NCI-H2029 treated with DMSO at 0.1 percent for 48 hours (cell line): Measurements from ENCODE around the gene GFAP.
"Not testable (repeated sequence)": the region's sequence is repeated elsewhere in the genome, so short reads cannot be mapped to it uniquely, and the experiment has no call there.

Experiments used
- DNase-seq: peaks from one replicate; lab custom pipeline; 2025; lab: John Stamatoyannopoulos, UW

GFAP gene

GRCh38 chr17:44915321-44915726, at the start of gene GFAP:
TSS of gene GFAP (minus strand) at chr17:44915500. CDS start at chr17:44915486, 14 bp downstream.
- DNase-seq = no peak

GRCh38 chr17:44961921-44962350, 46.6 kb upstream of the GFAP start:
- no peak for DNase-seq

- no peak for DNase-seq
These were observed 45.4 kb upstream of the GFAP start for GRCh38 chr17:44960691-44961090.

- DNase-seq = no peak
These were observed 44.7 kb upstream of the GFAP start for GRCh38 chr17:44959821-44960531.

GRCh38 chr17:44956998-44957981, 42.0 kb upstream of the GFAP start:
- no peak for DNase-seq

GRCh38 chr17:44955674-44956425, 40.5 kb upstream of the GFAP start:
- DNase-seq = no peak

GRCh38 chr17:44952946-44953475, 37.7 kb upstream of the GFAP start:
- no peak for DNase-seq

GRCh38 chr17:44948315-44948795, 33.1 kb upstream of the GFAP start:
- no peak for DNase-seq

- peak; percentile 80 for DNase-seq
These were observed 32.4 kb upstream of the GFAP start, which contains the start of gene KIF18B for GRCh38 chr17:44947461-44948314. TSS of gene KIF18B (minus strand) at chr17:44947773. CDS start at chr17:44936344, 11,429 bp downstream.

GRCh38 chr17:44945652-44946051, 30.4 kb upstream of the GFAP start:
- DNase-seq = not testable (repeated sequence)

GRCh38 chr17:44942456-44942855, 27.2 kb upstream of the GFAP start:
- no peak for DNase-seq

GRCh38 chr17:44941712-44942331, 26.5 kb upstream of the GFAP start:
- no peak for DNase-seq

- DNase-seq = no peak
These were observed 25.5 kb upstream of the GFAP start for GRCh38 chr17:44940768-44941167.

GRCh38 chr17:44940317-44940716, 25.0 kb upstream of the GFAP start:
- no peak for DNase-seq

GRCh38 chr17:44935116-44935515, 19.8 kb upstream of the GFAP start:
- no peak for DNase-seq

GRCh38 chr17:44934745-44935105, 19.4 kb upstream of the GFAP start:
- DNase-seq = no peak

GRCh38 chr17:44933824-44934744, 18.8 kb upstream of the GFAP start:
- DNase-seq = no peak

- DNase-seq = no peak
These were observed 17.4 kb upstream of the GFAP start for GRCh38 chr17:44932787-44933097.

GRCh38 chr17:44932096-44932786, 16.9 kb upstream of the GFAP start:
- DNase-seq = no peak
